ENCODE results near the gene MID1.

Gene MID1

GRCh38 chrX:10492250-10492649, 128.1 kb downstream of the MID1 start:
- no peak for TF ChIP-seq EZH2 (IDR thresholded peaks at IDR 0.05; ENCODE audit: borderline replicate concordance, low read depth, low read length, severe bottlenecking)
- no peak for TF ChIP-seq CTCF (IDR thresholded peaks at IDR 0.05; ENCODE audit: borderline replicate concordance, extremely low read depth, low read length, poor library complexity, severe bottlenecking)
- H3K27ac ChIP-seq (ENCODE audit: low read length) = no peak overlapping the region
- no peaks in the 10 kb centered on the region for H3K36me3 ChIP-seq (ENCODE audit: insufficient read depth, low read length)
- H3K4me1 ChIP-seq (ENCODE audit: insufficient read depth, low read length) = no peaks in the 10 kb centered on the region
- H3K4me3 ChIP-seq (ENCODE audit: low read depth in 1 of 2, low read length in 2 of 2) = no peak overlapping the region
- no peaks in the 10 kb centered on the region for H4K20me1 ChIP-seq (ENCODE audit: insufficient read depth, low read length)
- H3K4me2 ChIP-seq (ENCODE audit: insufficient read depth, low read length) = no peak overlapping the region
- H3K79me2 ChIP-seq (ENCODE audit: insufficient read depth, low read length) = no peaks in the 10 kb centered on the region
- H3K9me3 ChIP-seq (ENCODE audit: insufficient read depth, low read length, severe bottlenecking) = no peaks in the 10 kb centered on the region
- no peak overlapping the region for H2AFZ ChIP-seq (ENCODE audit: low read depth, low read length)
- DNase-seq (no peak), ATAC-seq (ENCODE audit: insufficient read depth, low read depth) (no peak)
- no peaks in the 10 kb centered on the region for H3K27me3 ChIP-seq (ENCODE audit: insufficient read depth, low read length, poor library complexity)
- H3K9ac ChIP-seq (ENCODE audit: low read depth, low read length) = no peak overlapping the region

GRCh38 chrX:10486373-10486772, 134.0 kb downstream of the MID1 start:
- no peaks in the 10 kb centered on the region for H3K79me2 ChIP-seq (ENCODE audit: insufficient read depth, low read length)
- H3K4me1 ChIP-seq (ENCODE audit: insufficient read depth, low read length) = no peaks in the 10 kb centered on the region
- H3K27ac ChIP-seq (ENCODE audit: low read length) = no peak overlapping the region
- H3K27me3 ChIP-seq (ENCODE audit: insufficient read depth, low read length, poor library complexity) = no peaks in the 10 kb centered on the region
- H3K9ac ChIP-seq (ENCODE audit: low read depth, low read length) = no peak overlapping the region
- H4K20me1 ChIP-seq (ENCODE audit: insufficient read depth, low read length) = no peaks in the 10 kb centered on the region
- H3K9me3 ChIP-seq (ENCODE audit: insufficient read depth, low read length, severe bottlenecking) = no peaks in the 10 kb centered on the region
- TF ChIP-seq CTCF (IDR thresholded peaks at IDR 0.05; ENCODE audit: borderline replicate concordance, extremely low read depth, low read length, poor library complexity, severe bottlenecking) (no peak), EZH2 (IDR thresholded peaks at IDR 0.05; ENCODE audit: borderline replicate concordance, low read depth, low read length, severe bottlenecking) (no peak)
- no peak for DNase-seq
- H3K4me3 ChIP-seq (ENCODE audit: low read depth in 1 of 2, low read length in 2 of 2) = no peak overlapping the region
- no peak for ATAC-seq (ENCODE audit: insufficient read depth, low read depth)
- H2AFZ ChIP-seq (ENCODE audit: low read depth, low read length) = no peak overlapping the region
- H3K4me2 ChIP-seq (ENCODE audit: insufficient read depth, low read length) = no peak overlapping the region
- no peaks in the 10 kb centered on the region for H3K36me3 ChIP-seq (ENCODE audit: insufficient read depth, low read length)

DNA sequence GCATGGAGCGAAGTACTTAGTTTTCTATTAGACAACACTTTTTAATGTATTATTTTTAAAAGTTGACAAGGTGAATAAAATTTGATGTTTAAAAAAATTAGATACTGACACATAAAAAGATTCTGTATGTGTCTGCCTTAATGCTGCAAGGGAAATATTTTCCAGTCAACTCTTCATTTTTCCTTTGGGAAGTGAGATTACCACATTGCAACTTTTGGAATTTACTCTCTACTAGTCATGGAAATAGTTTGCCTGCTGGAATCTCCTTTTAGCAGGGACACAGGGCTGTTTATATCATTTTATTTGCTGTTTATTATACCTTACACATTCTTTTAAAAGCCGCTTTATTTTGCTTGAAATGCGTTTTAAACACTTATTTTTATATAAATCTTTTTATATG, 135.1 kb downstream of the MID1 start:
- no peaks in the 10 kb centered on the region for H3K9me3 ChIP-seq (ENCODE audit: insufficient read depth, low read length, severe bottlenecking)
- H3K4me2 ChIP-seq (ENCODE audit: insufficient read depth, low read length) = no peak overlapping the region
- H4K20me1 ChIP-seq (ENCODE audit: insufficient read depth, low read length) = no peaks in the 10 kb centered on the region
- H3K27ac ChIP-seq (ENCODE audit: low read length) = no peak overlapping the region
- no peak overlapping the region for H3K9ac ChIP-seq (ENCODE audit: low read depth, low read length)
- no peaks in the 10 kb centered on the region for H3K4me1 ChIP-seq (ENCODE audit: insufficient read depth, low read length)
- H2AFZ ChIP-seq (ENCODE audit: low read depth, low read length) = no peak overlapping the region
- H3K4me3 ChIP-seq (ENCODE audit: low read depth in 1 of 2, low read length in 2 of 2) = no peak overlapping the region
- H3K36me3 ChIP-seq (ENCODE audit: insufficient read depth, low read length) = no peaks in the 10 kb centered on the region
- TF ChIP-seq CTCF (IDR thresholded peaks at IDR 0.05; ENCODE audit: borderline replicate concordance, extremely low read depth, low read length, poor library complexity, severe bottlenecking) = no peak
- TF ChIP-seq EZH2 (IDR thresholded peaks at IDR 0.05; ENCODE audit: borderline replicate concordance, low read depth, low read length, severe bottlenecking) = no peak
- ATAC-seq (ENCODE audit: insufficient read depth, low read depth) = no peak
- H3K27me3 ChIP-seq (ENCODE audit: insufficient read depth, low read length, poor library complexity) = no peaks in the 10 kb centered on the region
- H3K79me2 ChIP-seq (ENCODE audit: insufficient read depth, low read length) = no peaks in the 10 kb centered on the region
- no peak for DNase-seq

DNA sequence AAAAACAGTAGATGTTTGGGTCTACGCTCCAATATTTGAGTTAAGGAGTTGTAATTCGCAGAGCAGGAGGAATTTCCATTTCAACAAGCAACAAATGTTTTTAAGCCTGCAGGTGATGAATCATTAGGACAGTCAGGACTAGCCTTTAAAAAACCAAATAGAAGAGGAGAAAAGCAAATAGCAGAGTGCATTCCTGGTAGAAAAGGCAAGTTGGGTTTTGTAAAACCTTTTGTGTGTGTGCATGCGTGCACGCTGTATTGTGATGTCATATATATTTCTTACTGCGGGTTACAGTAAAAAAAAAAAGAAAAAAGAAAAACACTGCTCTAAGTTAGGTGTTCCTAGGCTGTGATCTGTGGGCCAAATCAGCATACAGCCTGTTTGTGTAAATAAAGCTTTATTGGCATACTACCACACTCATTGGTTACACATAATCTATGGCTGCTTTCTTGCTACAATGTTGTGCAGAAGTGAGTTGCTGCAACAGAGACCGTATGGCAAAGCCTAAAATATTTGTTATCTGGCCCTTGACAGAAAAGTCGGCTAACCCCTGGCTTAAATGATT, 135.6 kb downstream of the MID1 start:
- H3K9ac ChIP-seq (ENCODE audit: low read depth, low read length) = no peak overlapping the region
- H2AFZ ChIP-seq (ENCODE audit: low read depth, low read length) = no peak overlapping the region
- H3K4me1 ChIP-seq (ENCODE audit: insufficient read depth, low read length) = no peaks in the 10 kb centered on the region
- no peaks in the 10 kb centered on the region for H3K79me2 ChIP-seq (ENCODE audit: insufficient read depth, low read length)
- no peaks in the 10 kb centered on the region for H3K9me3 ChIP-seq (ENCODE audit: insufficient read depth, low read length, severe bottlenecking)
- H3K27ac ChIP-seq (ENCODE audit: low read length) = no peak overlapping the region
- ATAC-seq (ENCODE audit: insufficient read depth, low read depth) = no peak
- no peak for DNase-seq
- H3K27me3 ChIP-seq (ENCODE audit: insufficient read depth, low read length, poor library complexity) = no peaks in the 10 kb centered on the region
- no peak overlapping the region for H3K4me3 ChIP-seq (ENCODE audit: low read depth in 1 of 2, low read length in 2 of 2)
- H3K36me3 ChIP-seq (ENCODE audit: insufficient read depth, low read length) = no peaks in the 10 kb centered on the region
- no peak overlapping the region for H3K4me2 ChIP-seq (ENCODE audit: insufficient read depth, low read length)
- TF ChIP-seq CTCF (IDR thresholded peaks at IDR 0.05; ENCODE audit: borderline replicate concordance, extremely low read depth, low read length, poor library complexity, severe bottlenecking) (no peak), EZH2 (IDR thresholded peaks at IDR 0.05; ENCODE audit: borderline replicate concordance, low read depth, low read length, severe bottlenecking) (no peak)
- no peaks in the 10 kb centered on the region for H4K20me1 ChIP-seq (ENCODE audit: insufficient read depth, low read length)
